ENCODE measurements around the gene NEURL3.

NEURL3 gene

DNA sequence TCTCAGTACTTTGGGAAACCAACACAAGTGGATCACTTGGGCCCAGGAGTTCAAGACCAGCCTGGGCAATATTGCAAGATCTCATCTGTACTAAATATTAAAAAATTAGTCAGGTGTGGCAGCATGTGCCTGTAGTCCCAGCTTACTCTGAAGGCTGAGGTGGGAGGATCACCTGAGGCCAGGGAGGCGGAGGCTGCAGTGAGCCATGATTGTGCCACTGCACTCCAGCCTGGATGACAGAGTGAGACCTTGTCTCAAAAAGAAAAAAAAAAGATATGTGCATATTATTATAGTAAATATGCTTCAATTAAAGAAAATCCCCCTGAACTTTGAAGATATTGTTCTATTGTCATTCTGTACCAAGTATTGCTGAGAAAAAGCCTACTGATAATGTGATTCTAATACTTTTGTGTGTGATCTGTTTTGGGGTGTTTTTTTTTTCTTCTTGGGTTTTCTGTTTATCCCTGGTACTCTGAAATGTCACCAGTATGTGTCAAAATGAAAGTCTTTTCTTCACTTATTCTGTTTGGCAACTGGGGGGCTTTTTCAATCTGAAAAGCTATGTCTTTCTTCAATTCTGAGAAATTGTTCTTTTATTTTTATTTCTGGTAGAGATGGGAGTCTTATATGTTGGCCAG is 13.2 kb downstream of the NEURL3 start:
- TF ChIP-seq, protein P1, sequence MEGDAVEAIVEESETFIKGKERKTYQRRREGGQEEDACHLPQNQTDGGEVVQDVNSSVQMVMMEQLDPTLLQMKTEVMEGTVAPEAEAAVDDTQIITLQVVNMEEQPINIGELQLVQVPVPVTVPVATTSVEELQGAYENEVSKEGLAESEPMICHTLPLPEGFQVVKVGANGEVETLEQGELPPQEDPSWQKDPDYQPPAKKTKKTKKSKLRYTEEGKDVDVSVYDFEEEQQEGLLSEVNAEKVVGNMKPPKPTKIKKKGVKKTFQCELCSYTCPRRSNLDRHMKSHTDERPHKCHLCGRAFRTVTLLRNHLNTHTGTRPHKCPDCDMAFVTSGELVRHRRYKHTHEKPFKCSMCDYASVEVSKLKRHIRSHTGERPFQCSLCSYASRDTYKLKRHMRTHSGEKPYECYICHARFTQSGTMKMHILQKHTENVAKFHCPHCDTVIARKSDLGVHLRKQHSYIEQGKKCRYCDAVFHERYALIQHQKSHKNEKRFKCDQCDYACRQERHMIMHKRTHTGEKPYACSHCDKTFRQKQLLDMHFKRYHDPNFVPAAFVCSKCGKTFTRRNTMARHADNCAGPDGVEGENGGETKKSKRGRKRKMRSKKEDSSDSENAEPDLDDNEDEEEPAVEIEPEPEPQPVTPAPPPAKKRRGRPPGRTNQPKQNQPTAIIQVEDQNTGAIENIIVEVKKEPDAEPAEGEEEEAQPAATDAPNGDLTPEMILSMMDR (IDR thresholded peaks at IDR 0.05) = no peak
- no peak overlapping the region for H3K27ac ChIP-seq
- H3K36me3 ChIP-seq = no peaks in the 10 kb centered on the region
- H3K27me3 ChIP-seq = no peaks in the 10 kb centered on the region
- H3K4me1 ChIP-seq (ENCODE audit: control insufficient read depth in 1 of 2, insufficient read depth in 1 of 2, low read depth in 1 of 2, low read length in 1 of 2) = no peaks in the 10 kb centered on the region
- no peaks in the 10 kb centered on the region for H3K9me3 ChIP-seq
- no peak overlapping the region for H3K4me3 ChIP-seq (ENCODE audit: low read depth in 1 of 2, low read length in 1 of 2)

DNA sequence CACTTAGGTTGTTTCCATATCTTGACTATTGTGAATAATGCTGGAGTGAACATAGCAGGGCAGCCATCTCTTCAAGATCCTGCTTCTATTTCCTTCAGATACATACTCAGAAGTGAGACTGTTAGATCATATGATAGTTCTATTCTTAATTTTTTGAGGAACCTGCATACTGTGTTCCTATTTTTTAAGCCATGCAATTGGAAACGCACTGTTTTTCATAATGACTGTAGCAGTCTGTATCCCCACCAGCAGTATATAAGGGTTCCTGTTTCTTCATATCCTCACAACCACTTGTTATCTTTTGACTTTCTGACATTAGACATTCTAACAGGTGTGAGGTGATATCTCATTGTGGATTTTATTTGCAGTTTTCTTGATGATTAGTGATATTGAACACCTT is 15.5 kb downstream of the NEURL3 start:
- peaks cover 3 to 17% of the 10 kb centered on the region in 2 experiments for H3K4me1 ChIP-seq (ENCODE audit: control insufficient read depth in 1 of 2, insufficient read depth in 1 of 2, low read depth in 1 of 2, low read length in 1 of 2)
- no peak overlapping the region for H3K27ac ChIP-seq
- no peaks in the 10 kb centered on the region for H3K36me3 ChIP-seq
- no peak overlapping the region for H3K4me3 ChIP-seq (ENCODE audit: low read depth in 1 of 2, low read length in 1 of 2)
- H3K9me3 ChIP-seq = no peaks in the 10 kb centered on the region
- TF ChIP-seq, protein P1 (IDR thresholded peaks at IDR 0.05) = no peak
- no peaks in the 10 kb centered on the region for H3K27me3 ChIP-seq

DNA sequence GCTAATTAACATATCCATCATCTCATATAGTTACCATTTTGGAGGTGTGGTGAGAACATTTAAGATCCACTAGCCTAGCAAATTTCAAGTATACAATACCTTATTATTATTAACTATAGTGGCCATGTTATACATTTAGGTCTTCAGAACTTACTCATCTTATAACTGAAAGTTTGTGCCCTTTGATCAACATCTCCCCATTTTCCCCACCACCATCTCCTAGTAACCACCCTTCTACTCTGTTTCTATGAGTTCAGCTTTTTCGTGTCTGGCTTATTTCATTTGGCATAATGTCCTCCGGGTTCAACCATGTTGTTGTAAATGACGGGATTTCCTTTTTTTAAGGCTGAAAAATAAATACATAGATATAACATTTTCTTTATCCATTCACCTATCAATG is 15.9 kb downstream of the NEURL3 start:
- H3K9me3 ChIP-seq = no peaks in the 10 kb centered on the region
- TF ChIP-seq, protein P1 (IDR thresholded peaks at IDR 0.05) = no peak
- no peaks in the 10 kb centered on the region for H3K27me3 ChIP-seq
- peaks cover 3 to 17% of the 10 kb centered on the region in 2 experiments for H3K4me1 ChIP-seq (ENCODE audit: control insufficient read depth in 1 of 2, insufficient read depth in 1 of 2, low read depth in 1 of 2, low read length in 1 of 2)
- no peaks in the 10 kb centered on the region for H3K36me3 ChIP-seq
- H3K27ac ChIP-seq = no peak overlapping the region
- H3K4me3 ChIP-seq (ENCODE audit: low read depth in 1 of 2, low read length in 1 of 2) = no peak overlapping the region

DNA sequence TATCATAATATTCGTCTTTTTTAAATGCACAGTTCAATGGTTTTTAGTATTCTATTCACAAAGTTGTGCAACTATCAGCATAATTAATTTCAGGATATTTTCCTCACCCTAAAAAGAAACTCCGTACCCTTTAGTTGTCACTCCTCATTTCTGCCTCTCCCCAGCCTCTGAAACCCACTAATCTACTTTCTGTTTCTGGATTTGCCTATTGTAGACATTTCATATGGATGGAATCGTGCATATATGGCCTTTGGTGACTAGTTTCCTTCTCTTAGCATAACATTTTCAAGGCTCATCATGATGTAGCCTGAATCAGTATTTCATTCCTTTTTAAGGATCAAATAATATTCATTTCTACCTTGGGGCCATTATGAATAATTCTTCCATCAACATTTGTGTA is 18.5 kb downstream of the NEURL3 start:
- Histone ChIP-seq H3K27ac (peak overlapping the region; percentile 59), H3K4me3 (ENCODE audit: low read depth in 1 of 2, low read length in 1 of 2) (peak overlapping the region in 1 of 2 experiments; percentile 57)

DNA sequence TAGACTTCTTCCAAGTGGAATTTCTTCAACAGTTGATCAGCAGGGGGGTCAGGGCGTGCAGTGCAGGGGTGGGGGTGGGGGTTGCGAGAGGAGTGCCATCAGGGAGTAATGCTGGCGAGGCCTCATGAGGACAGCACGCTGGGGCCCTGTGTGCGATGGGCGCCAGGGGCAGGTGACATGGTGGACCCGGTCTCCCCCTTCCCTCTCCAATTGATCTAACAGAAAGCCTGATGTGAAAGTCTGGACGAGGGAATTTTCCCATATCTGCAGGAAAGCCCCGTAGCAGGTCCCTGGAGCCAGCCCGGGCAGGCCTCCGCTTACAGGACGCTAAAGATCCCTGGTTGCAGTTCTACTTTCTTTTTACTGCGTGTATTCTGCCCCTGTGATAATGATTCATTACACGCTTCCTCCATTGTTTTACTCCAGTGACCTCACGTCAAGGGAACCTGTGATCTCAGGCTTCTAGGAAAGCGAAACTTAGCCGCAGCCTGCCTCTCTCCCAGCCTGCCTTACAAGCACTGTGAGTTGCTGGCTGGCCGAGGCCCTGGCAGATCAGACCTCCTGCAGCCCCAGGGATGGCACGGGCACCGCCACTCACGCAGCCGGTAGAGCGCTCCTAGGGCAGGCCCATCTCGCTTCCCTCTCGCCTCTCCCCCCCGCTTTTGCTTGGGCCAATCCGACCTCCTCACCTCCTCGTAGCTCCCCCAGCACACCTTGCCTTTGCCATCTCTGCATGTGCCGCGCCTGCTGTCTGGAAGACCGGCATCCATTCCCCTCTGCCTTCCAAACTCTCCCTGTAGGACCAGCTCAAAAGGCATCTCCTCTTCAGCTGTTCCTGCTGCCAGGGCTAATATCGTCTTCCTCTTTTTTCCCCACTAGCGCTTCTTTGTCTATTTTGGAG is 19.2 kb downstream of the NEURL3 start:
- TF ChIP-seq, protein P1 (IDR thresholded peaks at IDR 0.05) = no peak
- peak overlapping the region; percentile 59 for H3K27ac ChIP-seq
- H3K36me3 ChIP-seq = no peaks in the 10 kb centered on the region
- H3K27me3 ChIP-seq = no peaks in the 10 kb centered on the region
- H3K9me3 ChIP-seq = no peaks in the 10 kb centered on the region
- peaks cover 3 to 17% of the 10 kb centered on the region in 2 experiments for H3K4me1 ChIP-seq (ENCODE audit: control insufficient read depth in 1 of 2, insufficient read depth in 1 of 2, low read depth in 1 of 2, low read length in 1 of 2)
- peak overlapping the region; percentile 42 to 57 for H3K4me3 ChIP-seq (ENCODE audit: low read depth in 1 of 2, low read length in 1 of 2)

More for the DNA sequence above, 18.5 kb downstream of the NEURL3 start:
- TF ChIP-seq, protein P1 (IDR thresholded peaks at IDR 0.05) = no peak
- Histone ChIP-seq H3K9me3 (no peaks in the 10 kb centered on the region), H3K4me1 (ENCODE audit: control insufficient read depth in 1 of 2, insufficient read depth in 1 of 2, low read depth in 1 of 2, low read length in 1 of 2) (peaks cover 3 to 17% of the 10 kb centered on the region in 2 experiments), H3K27me3 (no peaks in the 10 kb centered on the region), H3K36me3 (no peaks in the 10 kb centered on the region)

Measured in neutrophil (primary cell).